OCI-LY7 (cell line): ENCODE measurements around the gene EOLA1.

ENCODE experiments used
- CTCF ChIP-seq: fragments of 200-600 bp; sonication (generic); conservative IDR thresholded peaks from 2 replicates; pipeline ENCODE4 v1.5.1; 2014; ENCODE audit warnings: mild to moderate bottlenecking, antibody characterized with exemption, low read length, moderate library complexity, mixed read lengths
- EZH2phosphoT487 ChIP-seq: fragments of 200-600 bp; sonication (generic); IDR thresholded peaks from 2 replicates; pipeline ENCODE4 v1.6.1; 2018; ENCODE audit warnings: low read depth, borderline replicate concordance, mild to moderate bottlenecking, mixed run types, antibody characterized with exemption, low read length, moderate library complexity, mixed read lengths

DNA sequence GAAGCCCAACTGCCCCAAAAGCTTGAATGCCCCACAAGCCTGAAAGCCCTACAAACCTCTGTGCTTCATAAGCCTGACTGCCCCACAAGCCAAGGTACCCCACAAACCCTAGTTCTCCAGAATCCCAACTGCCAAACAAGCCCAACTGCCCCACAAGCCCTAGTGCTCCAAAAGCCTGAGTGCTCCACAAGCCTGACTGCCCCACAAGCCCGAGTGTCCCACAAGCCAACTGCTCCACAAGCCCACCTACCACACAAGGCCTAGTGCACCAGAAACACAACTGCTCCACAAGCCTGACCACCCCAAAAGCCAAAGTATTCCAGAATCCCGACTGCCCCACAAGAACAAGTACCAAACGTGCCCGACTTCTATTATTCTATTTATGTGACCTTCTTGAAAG is 22.5 kb downstream of the EOLA1 start:
- TF ChIP-seq CTCF: no peak
- no peak for TF ChIP-seq EZH2phosphoT487
